Bronchial epithelial cell (primary cell): ENCODE results near the gene SNF8. TPM values are rescaled to one million over a fixed set of nuclear protein-coding genes. Genes with fewer than 3 reads are reported as not detected.

ENCODE experiments used
- DNase-seq: peaks from one replicate; pipeline ENCODE4 v3.0.0-alpha.2; 2010; ENCODE audit warnings: low read depth
- FAIRE-seq: peaks from 2 replicates; lab custom pipeline; 2011; peaks lifted over from hg19 to GRCh38; lab: Jason Lieb, UNC
- H3K27me3 ChIP-seq: 2 replicates; pipeline ENCODE4 v1.5.1; 2011; ENCODE audit warnings: low read length; ENCODE audit not compliant: control insufficient read depth, insufficient read depth
- H3K36me3 ChIP-seq: 2 replicates; pipeline ENCODE4 v1.5.1; 2011; ENCODE audit warnings: low read length; ENCODE audit not compliant: control insufficient read depth, insufficient read depth
- H3K4me3 ChIP-seq: 2 replicates; pipeline ENCODE4 v1.5.1; 2011; ENCODE audit warnings: mild to moderate bottlenecking, low read depth, low read length, control low read depth
- total RNA-seq: library from RNA; depleted of rRNA; stranded (reverse); fragments of >200 nt; gene quantifications from 2 replicates; pipeline ENCODE4 v1.2.1, GENCODE V29; 2014
- TF ChIP-seq, protein P1 (sequence below): IDR thresholded peaks from 2 replicates; pipeline ENCODE4 v1.5.1; 2011; ENCODE audit warnings: mild to moderate bottlenecking, moderate library complexity, low read length, control low read depth, inconsistent platforms; ENCODE audit not compliant: insufficient read depth, severe bottlenecking

The SNF8 gene
- total RNA-seq, 1 donor from 2014 or later, result 77.7 TPM

DNA sequence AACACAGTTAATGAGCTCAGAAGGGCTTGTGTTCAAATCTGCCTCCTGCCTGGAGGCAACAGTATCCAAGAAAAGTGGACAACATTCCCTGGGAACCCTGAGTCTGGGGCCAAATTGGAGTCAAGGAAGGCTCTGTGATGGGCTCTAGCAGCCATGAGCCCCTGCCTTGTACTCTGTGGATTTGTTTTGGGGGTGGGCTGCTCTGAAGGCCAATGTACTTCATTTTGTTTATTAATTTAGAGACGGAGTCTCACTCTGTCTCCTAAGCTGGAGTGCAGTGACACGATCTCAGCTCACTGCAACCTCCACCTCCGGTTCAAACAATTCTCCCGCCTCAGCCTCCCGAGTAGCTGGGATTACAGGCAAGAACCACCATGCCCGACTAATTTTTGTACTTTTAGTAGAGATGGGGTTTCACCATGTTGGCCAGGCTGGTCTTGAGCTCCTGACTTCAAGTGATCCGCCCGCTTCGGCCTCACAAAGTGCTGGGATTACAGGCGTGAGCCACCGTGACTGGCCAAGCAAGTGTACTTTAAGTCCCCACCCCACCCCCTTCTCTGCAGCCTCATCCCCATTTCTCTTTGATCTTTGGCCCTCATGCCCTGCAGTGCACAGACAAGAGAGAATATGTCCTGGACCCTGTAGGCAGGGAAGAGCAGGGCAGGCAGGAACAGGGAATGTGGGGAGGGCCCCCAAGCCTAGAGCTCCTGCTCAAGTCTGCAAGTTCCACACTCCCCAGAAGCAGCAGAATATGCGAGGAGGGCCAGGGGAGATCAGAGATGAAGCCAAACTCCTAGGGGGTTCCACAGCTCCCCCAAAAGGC lies 26.4 kb upstream of the SNF8 start:
- TF ChIP-seq, protein P1, sequence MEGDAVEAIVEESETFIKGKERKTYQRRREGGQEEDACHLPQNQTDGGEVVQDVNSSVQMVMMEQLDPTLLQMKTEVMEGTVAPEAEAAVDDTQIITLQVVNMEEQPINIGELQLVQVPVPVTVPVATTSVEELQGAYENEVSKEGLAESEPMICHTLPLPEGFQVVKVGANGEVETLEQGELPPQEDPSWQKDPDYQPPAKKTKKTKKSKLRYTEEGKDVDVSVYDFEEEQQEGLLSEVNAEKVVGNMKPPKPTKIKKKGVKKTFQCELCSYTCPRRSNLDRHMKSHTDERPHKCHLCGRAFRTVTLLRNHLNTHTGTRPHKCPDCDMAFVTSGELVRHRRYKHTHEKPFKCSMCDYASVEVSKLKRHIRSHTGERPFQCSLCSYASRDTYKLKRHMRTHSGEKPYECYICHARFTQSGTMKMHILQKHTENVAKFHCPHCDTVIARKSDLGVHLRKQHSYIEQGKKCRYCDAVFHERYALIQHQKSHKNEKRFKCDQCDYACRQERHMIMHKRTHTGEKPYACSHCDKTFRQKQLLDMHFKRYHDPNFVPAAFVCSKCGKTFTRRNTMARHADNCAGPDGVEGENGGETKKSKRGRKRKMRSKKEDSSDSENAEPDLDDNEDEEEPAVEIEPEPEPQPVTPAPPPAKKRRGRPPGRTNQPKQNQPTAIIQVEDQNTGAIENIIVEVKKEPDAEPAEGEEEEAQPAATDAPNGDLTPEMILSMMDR, result no peak
- DNase-seq, result no peak
- H3K36me3 ChIP-seq, result no peaks in the 10 kb centered on the region
- no peak for FAIRE-seq
- H3K4me3 ChIP-seq, result no peak overlapping the region
- H3K27me3 ChIP-seq, result no peaks in the 10 kb centered on the region

DNA sequence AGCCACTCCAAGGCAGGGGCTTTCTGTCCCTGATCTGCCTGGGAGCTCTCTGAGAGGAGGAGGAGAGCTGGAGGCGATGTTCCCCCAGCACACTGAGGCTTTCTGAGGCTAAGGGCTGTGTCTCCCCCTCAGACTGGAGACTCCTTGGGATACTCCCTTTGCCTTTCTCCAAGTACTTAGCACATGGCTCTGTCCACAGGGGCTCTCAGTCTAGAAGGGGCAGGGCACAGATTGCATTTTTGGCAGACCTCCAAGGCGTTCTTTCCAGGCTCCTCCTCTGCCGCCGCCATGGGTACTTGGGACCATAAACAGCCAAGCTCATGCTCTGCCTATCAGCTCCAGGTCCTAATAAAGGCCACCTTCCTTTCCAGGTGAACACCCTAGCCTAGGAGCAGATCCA lies 25.6 kb upstream of the SNF8 start:
- FAIRE-seq (no peak), DNase-seq (no peak)
- TF ChIP-seq, protein P1, result no peak
- no peaks in the 10 kb centered on the region for H3K36me3 ChIP-seq
- no peak overlapping the region for H3K4me3 ChIP-seq
- H3K27me3 ChIP-seq, result no peaks in the 10 kb centered on the region

DNA sequence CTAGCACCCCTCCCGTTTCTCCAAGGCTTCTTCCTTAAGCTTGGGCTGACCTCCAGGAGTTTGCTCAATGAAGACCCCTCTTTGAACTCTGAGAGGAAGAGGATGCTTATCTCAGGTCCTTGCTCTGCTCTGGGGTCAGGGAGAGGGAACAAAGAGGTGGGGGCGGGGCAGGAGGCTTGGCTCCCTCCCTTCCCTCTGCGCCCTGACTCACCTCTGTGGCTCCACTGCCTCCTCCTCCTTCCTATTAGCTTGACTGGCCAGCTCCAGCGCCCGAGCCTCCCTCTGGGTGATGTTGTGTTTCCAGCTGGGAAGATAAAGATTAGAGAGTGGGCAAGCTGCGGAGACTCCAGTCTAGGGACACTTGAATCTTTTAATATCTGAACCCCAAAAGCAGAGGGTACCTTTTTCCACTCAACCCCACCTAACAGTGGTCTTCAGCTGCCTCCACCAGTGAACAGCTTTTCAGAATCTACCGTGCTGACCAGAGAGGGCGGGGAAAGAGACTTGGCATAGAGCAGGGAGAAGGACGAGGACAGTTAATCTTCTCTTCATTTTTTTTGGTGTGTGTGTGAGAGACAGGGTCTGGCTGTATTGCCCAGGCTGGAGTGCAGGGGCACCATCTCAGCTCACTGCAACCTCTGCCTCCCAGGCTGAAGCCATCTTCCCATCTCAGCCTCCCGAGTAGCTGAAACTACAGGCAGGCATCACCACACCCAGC lies 17.0 kb upstream of the SNF8 start:
- DNase-seq, result peak; percentile 30
- Histone ChIP-seq H3K27me3 (peaks cover 4% of the 10 kb centered on the region), H3K4me3 (no peak overlapping the region), H3K36me3 (no peaks in the 10 kb centered on the region)
- TF ChIP-seq, protein P1, result no peak
- no peak for FAIRE-seq

DNA sequence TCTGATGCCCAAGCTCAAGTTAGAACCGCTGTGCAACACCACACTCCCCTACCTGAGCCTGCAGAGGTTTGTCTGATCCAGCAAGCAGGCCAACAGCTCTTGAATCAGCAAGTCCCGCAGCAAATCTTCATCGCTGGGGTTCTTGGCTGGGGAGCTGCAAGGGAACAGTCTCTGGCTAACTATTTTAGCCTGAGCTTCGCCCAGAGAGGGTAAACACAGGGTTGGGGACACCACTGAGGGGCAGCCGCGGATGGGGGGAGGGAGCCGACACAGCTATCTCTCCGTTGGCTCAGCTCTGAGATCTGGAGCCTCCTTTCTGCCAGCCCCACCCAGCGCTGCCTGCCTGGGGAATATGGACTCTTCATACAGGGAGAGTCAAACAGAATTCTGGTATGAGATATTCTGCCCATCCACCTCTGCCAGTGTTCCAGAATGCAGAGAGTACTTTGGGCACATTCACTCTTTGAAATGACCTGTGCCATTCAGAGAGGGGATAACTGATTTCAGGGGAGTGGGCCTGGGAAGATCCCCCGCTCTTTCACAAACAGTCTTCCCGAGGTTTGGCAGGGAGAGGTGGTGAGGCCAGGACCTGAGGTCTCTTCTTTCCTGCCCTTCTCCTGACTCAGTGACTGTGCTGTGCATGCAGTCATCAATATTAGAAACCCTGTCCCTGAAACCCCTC lies 16.3 kb upstream of the SNF8 start:
- TF ChIP-seq, protein P1, result no peak
- FAIRE-seq, result no peak
- H3K27me3 ChIP-seq, result peaks cover 4% of the 10 kb centered on the region

DNA sequence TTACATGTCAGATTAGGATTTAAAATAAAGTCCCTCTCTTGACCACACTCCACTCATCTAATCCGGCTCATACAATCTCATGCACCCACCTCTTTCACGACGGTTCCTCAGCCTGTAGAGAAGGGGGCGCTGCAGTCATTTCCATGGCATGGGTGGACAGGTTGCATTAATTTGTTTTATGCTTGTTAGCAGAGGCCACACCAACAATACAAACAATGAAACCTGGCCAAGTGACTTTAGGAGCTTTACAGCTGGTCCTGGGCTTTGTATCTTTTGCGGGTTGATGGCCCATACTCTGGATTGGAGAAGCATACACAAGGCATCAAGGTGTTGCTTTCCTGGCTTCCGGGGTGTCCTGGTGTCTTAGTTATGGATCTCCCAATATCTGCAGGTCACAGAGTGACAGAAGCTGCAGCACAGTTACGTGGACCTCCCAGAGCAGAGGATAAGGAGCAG lies 9.7 kb upstream of the SNF8 start:
- no peaks in the 10 kb centered on the region for H3K36me3 ChIP-seq
- TF ChIP-seq, protein P1, result peak; percentile 49
- DNase-seq (peak; percentile 27), FAIRE-seq (no peak)
- no peak overlapping the region for H3K4me3 ChIP-seq
- peaks cover 1% of the 10 kb centered on the region for H3K27me3 ChIP-seq

More for the DNA sequence above, 16.3 kb upstream of the SNF8 start:
- DNase-seq, result no peak
- H3K4me3 ChIP-seq, result no peak overlapping the region
- H3K36me3 ChIP-seq, result no peaks in the 10 kb centered on the region
